Measurements from ENCODE around the gene RNF220.

- TF ChIP-seq CTCF (IDR thresholded peaks at IDR 0.05) (no peak), POLR2A (IDR thresholded peaks at IDR 0.05) (no peak)
Observed at GRCh38 chr1:44596511-44596910, 191.5 kb downstream of the RNF220 start.
